SK-N-SH (cell line): Measurements from ENCODE around the gene KLHL14.

ENCODE experiments used
- FOXM1 ChIP-seq: IDR thresholded peaks from 2 replicates; pipeline ENCODE4 v1.4.0; 2012; ENCODE audit warnings: low read depth, mild to moderate bottlenecking
- JUND ChIP-seq: IDR thresholded peaks from 2 replicates; pipeline ENCODE4 v1.4.0; 2012
- TF ChIP-seq, protein P1 (sequence below): fragments of 200-600 bp; sonication (generic); IDR thresholded peaks from 2 replicates; pipeline ENCODE4 v1.6.1; 2017; ENCODE audit warnings: antibody characterized with exemption, mild to moderate bottlenecking, moderate library complexity
- TF ChIP-seq, protein P2 (sequence below): IDR thresholded peaks from 2 replicates; pipeline ENCODE4 v1.6.1; 2012; ENCODE audit warnings: mild to moderate bottlenecking, low read depth, low read length, moderate library complexity

DNA sequence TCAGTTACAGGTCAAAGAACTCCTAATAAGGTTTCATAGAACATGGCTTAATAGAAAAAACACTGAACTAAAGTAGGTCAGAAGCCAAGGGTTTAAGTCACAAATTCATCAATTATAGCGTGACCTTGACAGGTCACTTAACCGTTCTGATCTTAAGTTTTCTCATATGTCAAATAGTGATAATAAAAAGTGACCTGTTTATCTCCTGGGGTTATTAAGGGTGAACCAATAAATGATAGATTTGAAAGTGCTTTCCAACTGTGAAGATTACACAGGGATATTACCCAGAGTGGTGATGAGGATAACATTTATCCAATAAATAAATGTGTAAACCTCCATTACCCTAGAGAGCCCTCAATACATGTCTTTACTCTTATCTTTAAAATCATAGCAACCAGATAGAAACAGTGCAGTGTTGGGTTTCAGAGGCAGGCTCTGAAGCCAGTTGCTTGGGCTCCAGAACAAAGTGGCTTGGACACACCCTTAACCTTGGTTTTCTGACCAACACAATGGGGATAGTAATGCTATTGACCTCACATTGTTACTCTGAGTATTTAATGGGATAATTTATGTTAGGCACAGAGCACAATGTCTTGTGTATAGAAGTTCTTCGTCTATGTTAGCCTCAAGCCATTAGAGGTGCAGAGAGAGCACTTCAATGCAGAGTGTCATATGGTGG is 48.6 kb downstream of the KLHL14 start:
- TF ChIP-seq FOXM1 (no peak), JUND (no peak)
- TF ChIP-seq, protein P1, sequence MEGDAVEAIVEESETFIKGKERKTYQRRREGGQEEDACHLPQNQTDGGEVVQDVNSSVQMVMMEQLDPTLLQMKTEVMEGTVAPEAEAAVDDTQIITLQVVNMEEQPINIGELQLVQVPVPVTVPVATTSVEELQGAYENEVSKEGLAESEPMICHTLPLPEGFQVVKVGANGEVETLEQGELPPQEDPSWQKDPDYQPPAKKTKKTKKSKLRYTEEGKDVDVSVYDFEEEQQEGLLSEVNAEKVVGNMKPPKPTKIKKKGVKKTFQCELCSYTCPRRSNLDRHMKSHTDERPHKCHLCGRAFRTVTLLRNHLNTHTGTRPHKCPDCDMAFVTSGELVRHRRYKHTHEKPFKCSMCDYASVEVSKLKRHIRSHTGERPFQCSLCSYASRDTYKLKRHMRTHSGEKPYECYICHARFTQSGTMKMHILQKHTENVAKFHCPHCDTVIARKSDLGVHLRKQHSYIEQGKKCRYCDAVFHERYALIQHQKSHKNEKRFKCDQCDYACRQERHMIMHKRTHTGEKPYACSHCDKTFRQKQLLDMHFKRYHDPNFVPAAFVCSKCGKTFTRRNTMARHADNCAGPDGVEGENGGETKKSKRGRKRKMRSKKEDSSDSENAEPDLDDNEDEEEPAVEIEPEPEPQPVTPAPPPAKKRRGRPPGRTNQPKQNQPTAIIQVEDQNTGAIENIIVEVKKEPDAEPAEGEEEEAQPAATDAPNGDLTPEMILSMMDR, result no peak
- TF ChIP-seq, protein P2, sequence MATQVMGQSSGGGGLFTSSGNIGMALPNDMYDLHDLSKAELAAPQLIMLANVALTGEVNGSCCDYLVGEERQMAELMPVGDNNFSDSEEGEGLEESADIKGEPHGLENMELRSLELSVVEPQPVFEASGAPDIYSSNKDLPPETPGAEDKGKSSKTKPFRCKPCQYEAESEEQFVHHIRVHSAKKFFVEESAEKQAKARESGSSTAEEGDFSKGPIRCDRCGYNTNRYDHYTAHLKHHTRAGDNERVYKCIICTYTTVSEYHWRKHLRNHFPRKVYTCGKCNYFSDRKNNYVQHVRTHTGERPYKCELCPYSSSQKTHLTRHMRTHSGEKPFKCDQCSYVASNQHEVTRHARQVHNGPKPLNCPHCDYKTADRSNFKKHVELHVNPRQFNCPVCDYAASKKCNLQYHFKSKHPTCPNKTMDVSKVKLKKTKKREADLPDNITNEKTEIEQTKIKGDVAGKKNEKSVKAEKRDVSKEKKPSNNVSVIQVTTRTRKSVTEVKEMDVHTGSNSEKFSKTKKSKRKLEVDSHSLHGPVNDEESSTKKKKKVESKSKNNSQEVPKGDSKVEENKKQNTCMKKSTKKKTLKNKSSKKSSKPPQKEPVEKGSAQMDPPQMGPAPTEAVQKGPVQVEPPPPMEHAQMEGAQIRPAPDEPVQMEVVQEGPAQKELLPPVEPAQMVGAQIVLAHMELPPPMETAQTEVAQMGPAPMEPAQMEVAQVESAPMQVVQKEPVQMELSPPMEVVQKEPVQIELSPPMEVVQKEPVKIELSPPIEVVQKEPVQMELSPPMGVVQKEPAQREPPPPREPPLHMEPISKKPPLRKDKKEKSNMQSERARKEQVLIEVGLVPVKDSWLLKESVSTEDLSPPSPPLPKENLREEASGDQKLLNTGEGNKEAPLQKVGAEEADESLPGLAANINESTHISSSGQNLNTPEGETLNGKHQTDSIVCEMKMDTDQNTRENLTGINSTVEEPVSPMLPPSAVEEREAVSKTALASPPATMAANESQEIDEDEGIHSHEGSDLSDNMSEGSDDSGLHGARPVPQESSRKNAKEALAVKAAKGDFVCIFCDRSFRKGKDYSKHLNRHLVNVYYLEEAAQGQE, result no peak
